RWPE2 (cell line): ENCODE data around the gene SPO11.

Experiments used
- ATAC-seq: fragments of 200-7000 bp; cut with Tn5 transposase; 3 replicates; pipeline ENCODE4 v1.9.1; 2021; ENCODE audit warnings: low read depth
- DNase-seq: peaks from one replicate; pipeline ENCODE4 v3.0.0-alpha.2; 2020; ENCODE audit warnings: low spot score
- H3K27ac ChIP-seq: fragments of 450-650 bp; 2 replicates; pipeline ENCODE4 v1.5.1; 2017; ENCODE audit warnings: mild to moderate bottlenecking; ENCODE audit not compliant: poor library complexity, severe bottlenecking
- H3K27me3 ChIP-seq: fragments of 250-450 bp; sonication (Bioruptor Pico); 2 replicates; pipeline ENCODE4 v1.5.1; 2021; ENCODE audit warnings: mild to moderate bottlenecking, moderate library complexity; ENCODE audit not compliant: insufficient read depth, poor library complexity, severe bottlenecking
- H3K36me3 ChIP-seq: fragments of 250-450 bp; sonication (Bioruptor Pico); 2 replicates; pipeline ENCODE4 v1.5.1; 2020; ENCODE audit warnings: low read depth, mild to moderate bottlenecking, moderate library complexity
- H3K4me1 ChIP-seq: fragments of 250-450 bp; sonication (Bioruptor Pico); 2 replicates; pipeline ENCODE4 v1.5.1; 2021; ENCODE audit warnings: mild to moderate bottlenecking, moderate library complexity; ENCODE audit not compliant: insufficient read depth, poor library complexity, severe bottlenecking
- H3K4me3 ChIP-seq: fragments of 250-450 bp; sonication (Bioruptor Pico); 2 replicates; pipeline ENCODE4 v1.5.1; 2021; ENCODE audit warnings: mild to moderate bottlenecking, moderate library complexity; ENCODE audit not compliant: severe bottlenecking
- H3K9me3 ChIP-seq: fragments of 250-450 bp; sonication (Bioruptor Pico); 2 replicates; pipeline ENCODE4 v1.5.1; 2021; ENCODE audit warnings: mild to moderate bottlenecking, moderate library complexity; ENCODE audit not compliant: severe bottlenecking
- TF ChIP-seq, protein P1 (sequence below): fragments of 450-650 bp; IDR thresholded peaks from one replicate; pipeline ENCODE4 v1.5.1; 2017; ENCODE audit warnings: mild to moderate bottlenecking, moderate library complexity; ENCODE audit not compliant: poor library complexity, severe bottlenecking

The SPO11 gene

GRCh38 chr20:57317789-57318371 lies 11.7 kb upstream of the SPO11 start:
- Histone ChIP-seq H3K4me1 (peaks cover 4% of the 10 kb centered on the region), H3K27ac (no peak overlapping the region), H3K4me3 (no peak overlapping the region), H3K9me3 (no peaks in the 10 kb centered on the region), H3K36me3 (no peaks in the 10 kb centered on the region), H3K27me3 (peaks cover 35% of the 10 kb centered on the region)
- TF ChIP-seq, protein P1, sequence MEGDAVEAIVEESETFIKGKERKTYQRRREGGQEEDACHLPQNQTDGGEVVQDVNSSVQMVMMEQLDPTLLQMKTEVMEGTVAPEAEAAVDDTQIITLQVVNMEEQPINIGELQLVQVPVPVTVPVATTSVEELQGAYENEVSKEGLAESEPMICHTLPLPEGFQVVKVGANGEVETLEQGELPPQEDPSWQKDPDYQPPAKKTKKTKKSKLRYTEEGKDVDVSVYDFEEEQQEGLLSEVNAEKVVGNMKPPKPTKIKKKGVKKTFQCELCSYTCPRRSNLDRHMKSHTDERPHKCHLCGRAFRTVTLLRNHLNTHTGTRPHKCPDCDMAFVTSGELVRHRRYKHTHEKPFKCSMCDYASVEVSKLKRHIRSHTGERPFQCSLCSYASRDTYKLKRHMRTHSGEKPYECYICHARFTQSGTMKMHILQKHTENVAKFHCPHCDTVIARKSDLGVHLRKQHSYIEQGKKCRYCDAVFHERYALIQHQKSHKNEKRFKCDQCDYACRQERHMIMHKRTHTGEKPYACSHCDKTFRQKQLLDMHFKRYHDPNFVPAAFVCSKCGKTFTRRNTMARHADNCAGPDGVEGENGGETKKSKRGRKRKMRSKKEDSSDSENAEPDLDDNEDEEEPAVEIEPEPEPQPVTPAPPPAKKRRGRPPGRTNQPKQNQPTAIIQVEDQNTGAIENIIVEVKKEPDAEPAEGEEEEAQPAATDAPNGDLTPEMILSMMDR = no peak
- peak; percentile 76 for DNase-seq
- no peak for ATAC-seq

- H3K36me3 ChIP-seq = no peaks in the 10 kb centered on the region
- H3K4me3 ChIP-seq = no peak overlapping the region
- H3K27me3 ChIP-seq = peaks cover 22% of the 10 kb centered on the region
- no peak for ATAC-seq
- TF ChIP-seq, protein P1 = no peak
- H3K27ac ChIP-seq = no peak overlapping the region
- H3K9me3 ChIP-seq = no peaks in the 10 kb centered on the region
- no peak for DNase-seq
- H3K4me1 ChIP-seq = peaks cover 7% of the 10 kb centered on the region
Observed at GRCh38 chr20:57319584-57319983, 10.0 kb upstream of the SPO11 start.

DNA sequence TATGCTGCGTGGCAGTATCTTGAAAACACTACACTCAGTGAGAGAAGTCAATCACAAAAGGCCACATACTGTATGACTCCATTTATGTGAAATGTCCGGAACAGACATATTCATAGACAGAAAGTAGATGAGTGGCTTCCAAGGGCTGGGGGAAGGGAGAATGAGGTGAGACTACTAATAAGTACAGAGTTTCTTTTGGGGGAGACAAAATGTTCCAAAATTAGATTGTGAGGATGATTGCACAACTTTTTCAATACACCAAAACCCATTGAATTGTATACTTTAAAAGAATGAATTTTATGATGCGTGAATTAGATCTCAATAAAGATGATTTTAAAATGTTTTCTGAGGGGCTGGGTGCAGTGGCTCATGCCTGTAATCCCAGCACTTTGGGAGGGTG lies 9.2 kb upstream of the SPO11 start:
- H3K9me3 ChIP-seq = no peaks in the 10 kb centered on the region
- H3K4me3 ChIP-seq = no peak overlapping the region
- H3K27ac ChIP-seq = no peak overlapping the region
- DNase-seq = no peak
- no peak for ATAC-seq
- peaks cover 22% of the 10 kb centered on the region for H3K27me3 ChIP-seq
- H3K4me1 ChIP-seq = peaks cover 7% of the 10 kb centered on the region
- TF ChIP-seq, protein P1 = no peak
- no peaks in the 10 kb centered on the region for H3K36me3 ChIP-seq

DNA sequence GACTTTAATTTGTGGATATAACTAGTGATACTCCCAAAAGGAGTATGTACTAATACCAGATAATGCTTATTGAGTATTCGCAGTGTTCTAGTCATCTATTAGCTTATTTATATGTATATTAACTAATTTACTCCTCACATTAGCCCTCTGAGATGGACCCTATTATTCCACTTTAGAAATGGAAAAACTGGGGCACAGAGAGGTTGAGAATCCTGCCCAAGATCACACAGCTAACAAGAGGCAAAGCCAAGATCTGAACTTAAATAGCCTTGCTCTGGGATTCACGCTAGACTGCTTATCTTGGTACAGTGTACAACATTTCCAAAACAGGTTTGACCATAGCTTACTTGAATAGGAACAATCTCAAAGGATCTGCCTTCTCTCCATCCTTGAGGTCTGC lies 8.5 kb upstream of the SPO11 start:
- peaks cover 22% of the 10 kb centered on the region for H3K27me3 ChIP-seq
- no peak for ATAC-seq
- no peak overlapping the region for H3K4me3 ChIP-seq
- H3K4me1 ChIP-seq = peaks cover 9% of the 10 kb centered on the region
- no peaks in the 10 kb centered on the region for H3K9me3 ChIP-seq
- no peak for DNase-seq
- no peaks in the 10 kb centered on the region for H3K36me3 ChIP-seq
- no peak overlapping the region for H3K27ac ChIP-seq
- TF ChIP-seq, protein P1 = no peak

DNA sequence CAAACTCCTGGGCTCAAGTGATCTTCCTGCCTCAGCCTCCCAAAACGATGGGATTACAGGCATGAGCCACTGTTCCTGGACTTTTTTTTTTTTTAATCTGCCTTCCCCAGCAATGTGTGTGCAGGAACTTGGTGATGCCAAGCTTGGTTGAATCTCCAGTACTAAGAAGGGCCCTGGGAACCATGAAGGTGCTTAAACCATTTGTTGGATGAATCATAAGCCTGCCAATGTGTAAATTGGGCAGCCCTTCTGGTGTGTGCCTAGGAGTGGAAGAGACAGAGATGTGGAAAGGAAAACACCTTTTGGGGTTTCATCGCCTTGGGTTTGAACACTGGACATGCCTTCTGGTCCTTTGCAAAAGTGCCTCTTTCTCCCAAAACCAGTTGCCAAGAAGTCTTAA lies 7.1 kb upstream of the SPO11 start:
- H3K9me3 ChIP-seq = no peaks in the 10 kb centered on the region
- H3K27me3 ChIP-seq = peaks cover 22% of the 10 kb centered on the region
- H3K4me3 ChIP-seq = no peak overlapping the region
- H3K36me3 ChIP-seq = no peaks in the 10 kb centered on the region
- H3K27ac ChIP-seq = no peak overlapping the region
- ATAC-seq (no peak), DNase-seq (no peak)
- TF ChIP-seq, protein P1 = no peak
- H3K4me1 ChIP-seq = peaks cover 17% of the 10 kb centered on the region
